Superior temporal gyrus (tissue), 1 donor: ENCODE measurements around the gene BMAL2.
A peak's percentile ranks its signal among the peaks of the same experiment; 100 is the strongest.

Experiments
- DNase-seq: peaks from one replicate; pipeline ENCODE4 v3.0.0-alpha.2; 2016; ENCODE audit errors: extremely low spot score

The BMAL2 gene

DNA sequence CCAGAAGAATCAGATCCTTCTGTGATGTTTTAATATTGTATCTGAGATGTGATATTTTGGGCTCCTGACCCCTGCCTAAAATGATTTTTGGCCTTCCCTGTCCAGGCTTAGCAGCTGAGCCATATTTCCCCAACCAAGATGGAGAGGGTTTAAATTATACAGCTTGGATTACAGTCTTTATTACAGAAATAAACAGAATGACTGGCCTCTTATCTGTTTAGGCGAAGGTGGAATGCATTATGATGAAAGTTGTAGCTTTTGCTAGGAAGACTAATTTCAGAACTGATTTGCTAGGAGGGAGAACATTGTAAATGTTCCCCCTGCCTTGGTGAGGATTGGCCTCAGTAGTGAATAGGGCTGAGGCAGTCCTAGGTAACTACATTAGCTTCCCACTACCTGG lies 23.3 kb downstream of the BMAL2 start:
- no peak for DNase-seq

DNA sequence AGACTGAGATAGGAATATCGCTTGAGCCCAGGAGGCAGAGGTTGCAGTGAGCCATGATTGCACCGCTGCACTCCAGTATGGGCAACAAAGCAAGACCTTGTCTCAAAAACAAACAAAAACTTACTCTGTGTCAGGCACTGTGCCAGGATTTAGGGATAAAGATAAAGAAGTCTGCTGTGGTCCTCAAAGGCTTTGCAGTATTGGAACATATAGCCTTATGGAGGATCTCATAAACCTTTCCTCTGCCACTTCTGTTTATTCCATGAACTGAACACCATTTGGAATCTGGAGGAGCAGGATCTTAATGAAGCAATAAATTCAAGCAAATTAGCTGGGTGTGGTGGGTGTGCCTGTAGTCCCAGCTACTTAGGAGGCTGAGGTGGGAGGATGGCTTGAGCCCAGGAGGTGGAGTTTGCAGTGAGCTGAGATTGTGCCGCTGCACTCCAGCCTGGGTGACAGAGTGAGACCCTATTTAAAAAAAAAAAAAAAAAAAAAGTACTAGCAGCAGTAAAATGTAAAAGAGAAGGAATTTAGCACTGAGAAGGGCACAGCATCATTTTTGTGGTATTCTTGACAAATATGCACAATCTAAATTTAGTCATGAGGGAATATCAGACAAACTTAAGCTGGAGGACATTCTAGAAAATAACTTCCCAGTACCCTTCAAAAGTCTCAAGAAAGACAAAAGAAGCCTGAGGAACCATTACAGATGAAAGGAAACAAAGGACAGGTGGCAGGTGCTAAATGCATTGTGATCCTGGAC lies 27.1 kb downstream of the BMAL2 start:
- no peak for DNase-seq

DNA sequence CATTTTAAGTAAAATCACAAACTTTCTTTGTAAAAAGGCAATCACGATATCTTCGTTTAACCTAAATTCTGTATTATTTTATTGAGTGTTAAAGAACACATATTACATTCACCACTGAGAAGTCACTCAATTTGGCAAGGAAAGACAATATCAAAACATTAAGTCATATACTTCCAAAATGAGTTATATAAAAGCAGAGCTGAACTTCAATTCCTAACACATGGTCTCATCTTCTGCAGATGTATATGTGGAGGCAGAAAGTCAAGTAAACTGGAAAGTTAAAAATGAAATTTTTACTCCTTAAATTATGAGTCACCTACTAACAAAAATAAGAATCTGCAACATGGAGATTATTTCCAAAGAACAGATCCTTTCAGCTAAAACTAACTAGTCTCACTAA lies 28.7 kb downstream of the BMAL2 start:
- peak; percentile 45 for DNase-seq

- DNase-seq = no peak
These were observed 34.0 kb downstream of the BMAL2 start for GRCh38 chr12:27366621-27367020.

DNA sequence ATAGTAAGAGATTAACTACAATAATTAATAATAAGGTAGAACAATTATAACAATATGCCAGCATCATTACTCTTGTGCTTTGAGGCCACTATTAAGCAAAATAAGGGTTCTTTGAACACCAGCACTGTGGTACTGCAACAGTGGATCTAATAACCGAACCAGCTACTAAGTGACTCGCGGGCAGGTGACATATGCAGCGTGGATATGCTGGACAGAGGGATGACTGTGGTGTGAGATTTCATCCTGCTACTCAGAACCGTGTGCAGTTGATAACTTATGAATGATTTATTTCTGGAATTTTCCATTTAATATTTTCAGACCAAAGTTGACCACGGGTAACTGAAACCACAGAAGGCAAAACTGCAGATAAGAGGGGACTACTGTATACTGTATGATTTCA lies 34.4 kb downstream of the BMAL2 start:
- no peak for DNase-seq

GRCh38 chr12:27382171-27382795 lies 49.6 kb downstream of the BMAL2 start:
- DNase-seq = no peak
